Right lobe of liver (tissue), 6 donors: ENCODE data around the gene WDR45B. TPM values are rescaled to one million over a fixed set of nuclear protein-coding genes. Genes with fewer than 3 reads are reported as not detected.

Experiments
- ATAC-seq, 4 donors: fragments of 200-7000 bp; cut with Tn5 transposase; one replicate each; pipeline ENCODE4 v1.9.1; 2020; ENCODE audit warnings: mild to moderate bottlenecking in 4 of 4, moderate library complexity in 4 of 4
- DNase-seq, 3 donors: peaks; one replicate each; pipeline ENCODE4 v3.0.0-alpha.2; 2020
- H3K27ac ChIP-seq, 3 donors: fragments of 200-600 bp; one replicate each; pipeline ENCODE4 v1.8.0; 2022
- H3K27me3 ChIP-seq, 2 donors: fragments of 200-600 bp; one replicate each; pipeline ENCODE4 v1.8.0; 2022
- H3K36me3 ChIP-seq, 4 donors: fragments of 200-600 bp; sonication (generic) in 1 of 4; one replicate each; pipeline versions ENCODE4 v1.5.1 to v1.8.0; 2017 to 2022; ENCODE audit warnings: control low read depth in 1 of 4
- H3K4me1 ChIP-seq, 4 donors: fragments of 200-600 bp; sonication (generic) in 1 of 4; one replicate each; pipeline versions ENCODE4 v1.5.1 to v1.8.0; 2017 to 2022; ENCODE audit warnings: control low read depth in 1 of 4
- H3K4me3 ChIP-seq, 3 donors: fragments of 200-600 bp; one replicate each; pipeline ENCODE4 v1.8.0; 2022
- H3K9me3 ChIP-seq, 4 donors: fragments of 200-600 bp; sonication (generic) in 1 of 4; one replicate each; pipeline versions ENCODE4 v1.5.1 to v1.8.0; 2017 to 2022; ENCODE audit warnings: control low read depth in 1 of 4
- CTCF ChIP-seq, 4 donors: fragments of 200-600 bp in 3 of 4; fragments of 450-650 bp in 1 of 4; IDR thresholded peaks; one replicate each; pipeline versions ENCODE4 v1.5.1 to v1.8.0; 2016 to 2022; ENCODE audit warnings: antibody characterized with exemption in 4 of 4, mild to moderate bottlenecking in 2 of 4
- POLR2A ChIP-seq: fragments of 450-650 bp; IDR thresholded peaks from one replicate; pipeline ENCODE4 v1.6.1; 2017; ENCODE audit warnings: antibody characterized with exemption, mild to moderate bottlenecking
- WGBS: methylation state at CpG from one replicate; pipeline ENCODE4 v1.1.6; 2018; ENCODE audit warnings: low coverage, low lambda C conversion rate; ENCODE audit not compliant: insufficient coverage; ENCODE audit errors: missing lambda C conversion rate; 5-methylcytosine and 5-hydroxymethylcytosine counted together
- intact Hi-C, 2 donors: fragments of 100-400 bp; cut with DNase I; formaldehyde crosslinking; loops; one replicate each; pipeline versions ENCODE4 v1.11.2 to v1.14.1; 2022
- microRNA-seq, 2 donors: library from miRNA; unstranded; fragments of <30 nt; microRNA quantifications; one replicate each; pipeline ENCODE4, GENCODE V29; 2019 to 2020
- small RNA-seq, 2 experiments: library from RNA; depleted of rRNA; stranded (forward); fragments of <200 nt; gene quantifications; one replicate each; pipeline ENCODE3, GENCODE V24; 2016
- total RNA-seq, 6 experiments: library from RNA; depleted of rRNA in 2 of 6; stranded (reverse); fragments of >200 nt in 2 of 6; fragmentation: NEBNext Ultra II Directional in 3 of 6; extraction: Animal tissue kit (Norgen Biotek cat#: 25700) in 3 of 6; gene quantifications; one replicate each; pipeline versions ENCODE4 v1.1.0 to v1.2.4, GENCODE V29; 2016 to 2023
- donor health status: DM: no; HTN: yes; CAD: no.
- donor health status: DM: no; HTN: no; CAD: no.
- donor health status: DM: no; HTN: no; CAD: no.
- donor health status: DM: no; HTN: yes; CAD: no.
- donor health status: DM: no; HTN: yes; CAD: no.

WDR45B gene
- total RNA-seq, 6 experiments from 2014 or later = 27.7 to 40.7 (median 31.6) TPM

- H3K27me3 ChIP-seq = no peaks in the 10 kb centered on the region
- intact Hi-C loops = no loop called here
- no peaks in the 10 kb centered on the region for H3K9me3 ChIP-seq
- peak; percentile 26 to 52 (median 28) for ATAC-seq
- 76% methylated on average over 7 of the region's 18 CpGs for WGBS
- TF ChIP-seq POLR2A (no peak), CTCF (IDR thresholded peaks at IDR 0.05) (no peak)
- peaks cover 0 to 45% (median 12%) of the 10 kb centered on the region in 4 donors for H3K4me1 ChIP-seq
- no peak overlapping the region for H3K4me3 ChIP-seq
- H3K36me3 ChIP-seq = peaks cover 0 to 28% (median 6%) of the 10 kb centered on the region in 4 donors
- no peak for DNase-seq
- H3K27ac ChIP-seq = no peak overlapping the region
These were observed 81.9 kb downstream of the WDR45B start for GRCh38 chr17:82566129-82566960.

GRCh38 chr17:82565551-82565950 lies 82.7 kb downstream of the WDR45B start:
- Histone ChIP-seq H3K27me3 (no peaks in the 10 kb centered on the region), H3K9me3 (no peaks in the 10 kb centered on the region), H3K36me3 (peaks cover 0 to 20% (median 6%) of the 10 kb centered on the region in 4 donors), H3K4me3 (no peak overlapping the region), H3K27ac (no peak overlapping the region), H3K4me1 (peaks cover 2 to 52% (median 15%) of the 10 kb centered on the region in 4 donors)
- ATAC-seq (no peak), DNase-seq (no peak)
- 17% methylated on average over 1 of the region's 1 CpG for WGBS
- TF ChIP-seq POLR2A = no peak
- TF ChIP-seq CTCF (IDR thresholded peaks at IDR 0.05) = no peak
- intact Hi-C loops = no loop called here

Small RNAs within 50 kb of the gene (microRNA-seq; reads per million reads assigned to microRNA genes)
- 3.5 to 5.2 reads per million in 2 donors for gene MIR4525

Small RNAs within 50 kb of the gene (small RNA-seq; reads per million reads assigned to genes)
- 0 reads per million in 2 experiments for gene MIR4525

Other genes starting within 250 kb of the WDR45B start
- 10 to 100 TPM in 5 of 6 experiments, 1 to 10 TPM in 1; 9.6 to 30.4 (median 20.2) TPM for gene HEXD, start 230.1 kb downstream of the WDR45B start, total RNA-seq
- gene OGFOD3, start 229.9 kb downstream of the WDR45B start, total RNA-seq = 10 to 100 TPM; 13.5 to 23.4 (median 16.2) TPM
- gene CYBC1, start 197.7 kb downstream of the WDR45B start, total RNA-seq = 10 to 100 TPM; 29.4 to 82.4 (median 46.4) TPM
- gene NARF, start 189.7 kb downstream of the WDR45B start, total RNA-seq = 10 to 100 TPM in 5 of 6 experiments, 1 to 10 TPM in 1; 9.3 to 48.6 (median 21.8) TPM
- gene FOXK2, start 128.7 kb downstream of the WDR45B start, total RNA-seq = 10 to 100 TPM; 14.1 to 20.5 (median 16.1) TPM
- gene RAB40B, start 50.3 kb upstream of the WDR45B start, total RNA-seq = 10 to 100 TPM in 3 of 6 experiments, 1 to 10 TPM in 3; 3.7 to 12.5 (median 9.3) TPM
- 10 to 100 TPM in 4 of 6 experiments, 1 to 10 TPM in 2; 7.6 to 24.8 (median 14.3) TPM for gene FN3KRP, start 68.3 kb upstream of the WDR45B start, total RNA-seq
- 10 to 100 TPM; 29.6 to 61.6 (median 45.5) TPM for gene FN3K, start 87.2 kb upstream of the WDR45B start, total RNA-seq
- 10 to 100 TPM; 28.0 to 55.7 (median 41.3) TPM for gene TBCD, start 103.6 kb upstream of the WDR45B start, total RNA-seq
- gene ZNF750, start 191.6 kb upstream of the WDR45B start, total RNA-seq = not detected